Measurements from ENCODE around the gene CREM.
"Not testable (repeated sequence)": the region's sequence is repeated elsewhere in the genome, so short reads cannot be mapped to it uniquely, and the experiment has no call there.

CREM gene

GRCh38 chr10:35126530-35127288, at the start of gene CREM:
CREM (plus strand) TSS chr10:35126846; CDS start chr10:35137836, 10,990 bp downstream.
- Mint-ChIP-seq H3K36me3 (ENCODE audit: low read depth) (peaks cover 6% of the 10 kb centered on the region), H3K9me3 (no peaks in the 10 kb centered on the region), H3K27ac (peak within 1 kb of the TSS; percentile 99), H3K4me3 (peak within 1 kb of the TSS; percentile 96), H3K4me1 (ENCODE audit: low read depth) (peaks cover 38% of the 10 kb centered on the region), H3K27me3 (ENCODE audit: low read depth) (no peaks in the 10 kb centered on the region)

GRCh38 chr10:35079265-35079664, 47.4 kb upstream of the CREM start:
- Mint-ChIP-seq H3K36me3 (ENCODE audit: low read depth) (peaks cover 21% of the 10 kb centered on the region), H3K27ac (no peak overlapping the region), H3K4me1 (ENCODE audit: low read depth) (peaks cover 11% of the 10 kb centered on the region), H3K4me3 (no peak overlapping the region), H3K27me3 (ENCODE audit: low read depth) (no peaks in the 10 kb centered on the region), H3K9me3 (peaks cover 4% of the 10 kb centered on the region)

GRCh38 chr10:35079763-35080162, 46.9 kb upstream of the CREM start:
- Mint-ChIP-seq H3K9me3 (peaks cover 4% of the 10 kb centered on the region), H3K36me3 (ENCODE audit: low read depth) (peaks cover 22% of the 10 kb centered on the region), H3K27me3 (ENCODE audit: low read depth) (no peaks in the 10 kb centered on the region), H3K27ac (no peak overlapping the region), H3K4me3 (no peak overlapping the region), H3K4me1 (ENCODE audit: low read depth) (peaks cover 13% of the 10 kb centered on the region)

GRCh38 chr10:35080261-35080660, 46.4 kb upstream of the CREM start:
- not testable (repeated sequence) for H3K4me3 Mint-ChIP-seq; H3K9me3 Mint-ChIP-seq; H3K27ac Mint-ChIP-seq; H3K27me3 Mint-ChIP-seq (ENCODE audit: low read depth)
- Mint-ChIP-seq H3K36me3 (ENCODE audit: low read depth) (peaks cover 19% of the 10 kb centered on the region), H3K4me1 (ENCODE audit: low read depth) (peaks cover 13% of the 10 kb centered on the region)

GRCh38 chr10:35083242-35083641, 43.4 kb upstream of the CREM start:
- peaks cover 26% of the 10 kb centered on the region for H3K36me3 Mint-ChIP-seq (ENCODE audit: low read depth)
- H3K4me1 Mint-ChIP-seq (ENCODE audit: low read depth), result peaks cover 30% of the 10 kb centered on the region
- H3K4me3 Mint-ChIP-seq, result no peak overlapping the region
- no peak overlapping the region for H3K27ac Mint-ChIP-seq
- H3K9me3 Mint-ChIP-seq, result peaks cover 4% of the 10 kb centered on the region
- no peaks in the 10 kb centered on the region for H3K27me3 Mint-ChIP-seq (ENCODE audit: low read depth)

DNA sequence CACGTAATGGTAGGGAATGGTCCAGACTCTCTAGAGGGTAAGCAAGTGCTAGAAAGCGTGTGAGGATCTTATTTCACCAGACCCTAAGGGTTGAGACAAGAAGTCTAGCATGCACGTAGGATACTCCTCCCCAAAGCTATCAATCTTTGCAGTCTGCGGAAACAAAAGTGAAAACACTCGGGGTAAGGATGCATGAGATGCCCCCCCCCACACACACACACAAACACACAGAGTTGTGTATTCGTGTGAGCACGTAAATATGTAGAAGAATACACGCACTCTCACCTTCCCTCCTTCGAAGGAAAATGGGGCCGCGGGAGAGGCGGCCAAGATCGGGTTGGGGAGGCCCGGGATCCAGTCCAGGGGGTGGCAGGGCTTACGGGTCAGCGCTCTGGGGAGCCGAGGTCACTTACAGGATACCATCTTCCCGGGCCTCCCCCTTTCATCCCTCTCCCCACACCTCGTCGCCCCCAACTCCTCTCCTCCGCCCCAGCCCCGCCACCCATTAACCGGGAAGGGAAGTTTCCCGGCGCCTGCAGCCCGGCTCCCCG, 37.0 kb upstream of the CREM start:
- H3K4me1 Mint-ChIP-seq (ENCODE audit: low read depth), result peaks cover 36% of the 10 kb centered on the region
- peak overlapping the region; percentile 96 for H3K4me3 Mint-ChIP-seq
- H3K9me3 Mint-ChIP-seq, result no peaks in the 10 kb centered on the region
- H3K27me3 Mint-ChIP-seq (ENCODE audit: low read depth), result peaks cover 2% of the 10 kb centered on the region
- peak overlapping the region; percentile 94 for H3K27ac Mint-ChIP-seq
- H3K36me3 Mint-ChIP-seq (ENCODE audit: low read depth), result peaks cover 14% of the 10 kb centered on the region

- Mint-ChIP-seq H3K27me3 (ENCODE audit: low read depth) (peaks cover 4% of the 10 kb centered on the region), H3K4me3 (peak within 1 kb of the TSS; percentile 99), H3K4me1 (ENCODE audit: low read depth) (peaks cover 36% of the 10 kb centered on the region), H3K36me3 (ENCODE audit: low read depth) (peaks cover 14% of the 10 kb centered on the region), H3K9me3 (no peaks in the 10 kb centered on the region), H3K27ac (peak within 1 kb of the TSS; percentile 99)
Measured at GRCh38 chr10:35090162-35090954, 36.3 kb upstream of the CREM start, which contains the start of gene CUL2. CUL2 (minus strand) TSS chr10:35090341; CDS start chr10:35071317, 19,024 bp downstream.

DNA sequence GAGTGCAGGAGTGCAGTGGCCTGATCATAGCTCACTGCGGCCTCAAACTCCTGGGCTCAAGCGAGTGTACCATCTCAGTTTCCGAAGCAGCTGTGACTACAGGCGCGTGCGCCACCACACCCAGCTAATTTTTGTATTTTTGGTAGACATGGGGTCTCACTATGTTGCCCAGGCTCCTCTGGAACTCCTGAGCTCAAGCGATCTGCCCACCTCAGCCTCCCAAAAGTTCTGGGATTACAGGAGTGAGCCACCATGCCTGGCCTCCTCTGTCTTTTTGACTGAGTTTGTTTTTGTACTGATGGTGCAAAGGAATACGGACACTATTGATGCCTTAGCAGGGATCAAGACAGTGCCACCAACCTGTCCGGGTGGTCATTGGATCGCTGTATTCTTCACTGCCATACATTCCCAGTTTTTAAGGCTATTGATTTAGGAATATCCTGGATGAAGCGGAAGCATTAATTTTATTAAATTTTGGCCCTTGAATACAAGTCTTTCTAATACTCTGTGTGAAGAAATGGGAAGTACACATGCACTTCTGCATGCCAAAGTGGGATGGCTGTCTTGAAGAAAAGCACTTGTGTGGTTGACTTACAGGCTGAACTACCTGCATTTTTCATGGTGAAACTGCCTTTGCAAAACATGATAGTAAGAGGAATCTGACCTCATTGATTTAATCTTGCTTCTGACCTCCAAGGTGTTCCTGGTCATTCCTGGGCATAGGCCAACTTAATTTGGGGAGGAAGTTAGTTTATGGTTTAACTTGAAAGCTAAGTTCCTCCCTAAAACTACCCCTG, 34.5 kb upstream of the CREM start:
- H3K27ac Mint-ChIP-seq, result no peak overlapping the region
- H3K4me3 Mint-ChIP-seq, result no peak overlapping the region
- peaks cover 15% of the 10 kb centered on the region for H3K27me3 Mint-ChIP-seq (ENCODE audit: low read depth)
- peaks cover 27% of the 10 kb centered on the region for H3K4me1 Mint-ChIP-seq (ENCODE audit: low read depth)
- peaks cover 14% of the 10 kb centered on the region for H3K36me3 Mint-ChIP-seq (ENCODE audit: low read depth)
- no peaks in the 10 kb centered on the region for H3K9me3 Mint-ChIP-seq

DNA sequence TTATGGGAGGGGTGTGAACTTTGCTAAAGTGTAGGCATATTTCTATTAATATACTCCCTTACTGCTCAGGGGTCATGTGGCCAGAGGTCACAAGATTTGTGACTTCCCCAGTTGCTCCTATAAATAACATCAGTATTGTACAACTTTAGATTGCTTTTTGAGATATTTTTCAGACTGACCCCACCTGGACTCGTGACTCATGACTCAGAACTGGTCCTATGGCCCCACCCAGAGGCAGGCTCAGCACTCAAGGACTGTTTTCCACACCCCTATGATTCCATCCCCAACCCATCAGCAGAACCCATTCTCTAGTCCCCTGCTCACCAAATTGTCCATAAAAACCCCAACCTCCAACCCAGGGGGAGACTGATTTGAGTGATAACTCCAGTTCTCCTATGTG, 33.8 kb upstream of the CREM start:
- Mint-ChIP-seq H3K4me1 (ENCODE audit: low read depth) (peaks cover 20% of the 10 kb centered on the region), H3K9me3 (no peaks in the 10 kb centered on the region), H3K36me3 (ENCODE audit: low read depth) (peaks cover 7% of the 10 kb centered on the region), H3K27ac (no peak overlapping the region), H3K4me3 (no peak overlapping the region), H3K27me3 (ENCODE audit: low read depth) (peaks cover 18% of the 10 kb centered on the region)

DNA sequence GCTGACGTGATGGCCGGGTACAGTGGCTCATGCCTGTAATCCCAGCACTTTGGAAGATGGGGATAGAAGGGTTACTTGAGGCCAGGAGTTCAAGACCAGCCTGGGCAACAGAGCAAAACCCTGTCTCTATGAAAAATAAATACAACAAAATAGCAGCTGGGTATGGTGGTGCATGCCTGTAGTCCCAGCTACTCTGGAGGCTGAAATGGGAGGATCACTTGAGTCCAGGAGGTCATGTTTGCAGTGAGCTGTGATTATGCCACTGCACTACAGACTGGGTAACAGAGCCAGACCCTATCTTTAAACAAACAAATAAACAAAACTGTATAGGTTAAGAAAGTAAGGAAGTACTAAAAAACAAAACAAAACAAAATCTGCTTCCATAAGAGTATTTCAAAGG, 30.3 kb upstream of the CREM start:
- H3K9me3 Mint-ChIP-seq, result no peaks in the 10 kb centered on the region
- no peak overlapping the region for H3K4me3 Mint-ChIP-seq
- peaks cover 27% of the 10 kb centered on the region for H3K27me3 Mint-ChIP-seq (ENCODE audit: low read depth)
- peaks cover 1% of the 10 kb centered on the region for H3K4me1 Mint-ChIP-seq (ENCODE audit: low read depth)
- no peak overlapping the region for H3K27ac Mint-ChIP-seq
- no peaks in the 10 kb centered on the region for H3K36me3 Mint-ChIP-seq (ENCODE audit: low read depth)

DNA sequence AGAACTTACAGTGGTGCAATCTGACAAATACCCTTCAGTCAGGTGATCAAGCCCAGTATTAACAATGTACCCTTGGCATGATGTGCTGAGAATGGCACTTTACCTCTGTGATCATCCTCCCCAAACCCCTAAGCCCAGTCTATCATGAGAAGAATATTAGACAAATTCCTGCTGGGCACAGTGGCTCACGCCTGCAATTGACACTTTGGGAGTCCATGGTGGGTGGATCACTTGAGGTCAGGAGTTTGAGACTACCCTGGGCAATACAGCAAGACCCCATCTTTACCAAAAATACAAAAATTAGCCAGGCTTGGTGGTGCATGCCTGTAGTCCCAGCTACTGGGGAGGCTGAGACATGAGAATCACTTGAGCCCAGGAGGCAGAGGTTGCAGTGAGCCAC, 29.1 kb upstream of the CREM start:
- Mint-ChIP-seq H3K4me3 (no peak overlapping the region), H3K9me3 (no peaks in the 10 kb centered on the region), H3K4me1 (ENCODE audit: low read depth) (no peaks in the 10 kb centered on the region), H3K36me3 (ENCODE audit: low read depth) (no peaks in the 10 kb centered on the region), H3K27me3 (ENCODE audit: low read depth) (peaks cover 27% of the 10 kb centered on the region), H3K27ac (no peak overlapping the region)

- no peak overlapping the region for H3K4me3 Mint-ChIP-seq
- H3K9me3 Mint-ChIP-seq, result no peaks in the 10 kb centered on the region
- peaks cover 4% of the 10 kb centered on the region for H3K27me3 Mint-ChIP-seq (ENCODE audit: low read depth)
- H3K36me3 Mint-ChIP-seq (ENCODE audit: low read depth), result no peaks in the 10 kb centered on the region
- no peaks in the 10 kb centered on the region for H3K4me1 Mint-ChIP-seq (ENCODE audit: low read depth)
- no peak overlapping the region for H3K27ac Mint-ChIP-seq
Measured at GRCh38 chr10:35103882-35104281, 22.8 kb upstream of the CREM start.

DNA sequence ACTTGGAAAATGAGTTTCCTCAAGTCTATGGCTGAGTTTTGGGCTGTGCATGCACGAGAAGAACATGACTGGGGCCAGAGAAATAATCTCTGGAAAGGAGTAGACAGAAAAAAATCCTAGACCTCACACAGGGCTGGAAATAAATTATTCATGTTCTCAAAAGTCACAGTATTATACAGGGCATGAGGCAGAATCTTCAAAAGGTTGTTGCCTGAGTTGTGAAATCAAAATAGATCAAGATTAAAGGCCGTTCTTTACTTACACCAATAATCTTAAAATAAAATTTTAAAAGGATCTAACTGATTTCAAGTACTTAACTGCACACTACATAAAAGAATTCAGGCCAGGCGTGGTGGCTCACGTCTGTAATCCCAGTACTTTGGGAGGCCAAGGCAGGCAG, 14.1 kb upstream of the CREM start:
- no peak overlapping the region for H3K4me3 Mint-ChIP-seq
- H3K9me3 Mint-ChIP-seq, result no peaks in the 10 kb centered on the region
- no peak overlapping the region for H3K27ac Mint-ChIP-seq
- H3K36me3 Mint-ChIP-seq (ENCODE audit: low read depth), result no peaks in the 10 kb centered on the region
- H3K27me3 Mint-ChIP-seq (ENCODE audit: low read depth), result no peaks in the 10 kb centered on the region
- no peaks in the 10 kb centered on the region for H3K4me1 Mint-ChIP-seq (ENCODE audit: low read depth)

- Mint-ChIP-seq H3K9me3 (no peaks in the 10 kb centered on the region), H3K27ac (no peak overlapping the region), H3K4me3 (no peak overlapping the region), H3K27me3 (ENCODE audit: low read depth) (peaks cover 4% of the 10 kb centered on the region), H3K36me3 (ENCODE audit: low read depth) (no peaks in the 10 kb centered on the region), H3K4me1 (ENCODE audit: low read depth) (peaks cover 8% of the 10 kb centered on the region)
Measured at GRCh38 chr10:35119378-35119777, 7.3 kb upstream of the CREM start.
